HG03159 (cell line): ENCODE results near the gene CLEC1B.
"Not testable (repeated sequence)": the region's sequence is repeated elsewhere in the genome, so short reads cannot be mapped to it uniquely, and the experiment has no call there.

Experiments
- ATAC-seq: cut with Tn5 transposase; IDR thresholded peaks from one replicate; pipeline ENCODE4 v1.9.1; 2021; ENCODE audit warnings: mild to moderate bottlenecking, moderate library complexity; ENCODE audit not compliant: unreplicated experiment

The CLEC1B gene

GRCh38 chr12:9975614-9976013 lies 23.3 kb downstream of the CLEC1B start:
- no peak for ATAC-seq

GRCh38 chr12:9974731-9975130 lies 24.2 kb downstream of the CLEC1B start:
- not testable (repeated sequence) for ATAC-seq

- ATAC-seq = no peak
These were observed 25.0 kb downstream of the CLEC1B start for GRCh38 chr12:9973949-9974348.

DNA sequence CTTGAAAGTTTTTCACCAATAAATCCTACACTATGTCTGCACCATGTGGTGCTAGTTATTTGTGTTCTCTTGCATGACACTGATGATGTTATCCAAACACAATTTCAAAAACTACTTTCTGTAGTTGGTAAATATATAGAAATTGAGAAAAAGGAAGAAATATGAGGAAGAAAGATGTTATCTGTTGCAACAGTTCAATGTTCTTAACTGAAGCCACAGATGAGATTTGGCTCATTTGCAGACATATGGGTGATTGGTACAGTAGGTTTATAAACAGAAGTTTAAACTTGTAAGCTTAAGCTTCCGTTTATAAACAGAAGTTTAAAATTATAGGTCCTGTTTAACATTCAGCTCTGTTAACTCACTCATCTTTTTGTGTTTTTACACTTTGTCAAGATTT lies 27.7 kb downstream of the CLEC1B start, which contains the start of gene CLEC12A:
Gene CLEC12A (plus strand): TSS at position 229 of the 400 bp plus-strand sequence. CDS start 188 bp downstream, outside the sequence.
- no peak for ATAC-seq

GRCh38 chr12:9969673-9970072 lies 29.2 kb downstream of the CLEC1B start:
- ATAC-seq = no peak

GRCh38 chr12:9961901-9962300 lies 37.0 kb downstream of the CLEC1B start:
- ATAC-seq = no peak

DNA sequence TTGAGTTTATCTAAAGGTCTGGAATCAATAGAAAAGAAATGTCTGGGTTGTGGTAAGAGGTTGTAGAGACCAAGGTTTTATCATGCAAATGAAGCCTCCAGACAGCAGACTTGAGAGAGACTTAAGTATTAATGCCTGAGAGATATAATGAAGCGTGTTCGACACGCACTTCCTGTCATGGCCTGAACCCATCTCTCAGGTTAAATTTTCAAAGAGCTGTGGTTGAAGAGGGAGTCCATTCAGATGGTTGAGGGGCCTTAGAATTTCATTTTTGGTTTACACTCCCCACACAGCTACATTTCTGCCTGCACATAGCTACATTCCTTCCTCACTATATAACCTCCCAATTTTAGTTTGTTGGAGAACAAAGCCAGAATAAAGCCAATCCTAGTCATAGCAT lies 37.8 kb downstream of the CLEC1B start:
- ATAC-seq = peak; percentile 73

DNA sequence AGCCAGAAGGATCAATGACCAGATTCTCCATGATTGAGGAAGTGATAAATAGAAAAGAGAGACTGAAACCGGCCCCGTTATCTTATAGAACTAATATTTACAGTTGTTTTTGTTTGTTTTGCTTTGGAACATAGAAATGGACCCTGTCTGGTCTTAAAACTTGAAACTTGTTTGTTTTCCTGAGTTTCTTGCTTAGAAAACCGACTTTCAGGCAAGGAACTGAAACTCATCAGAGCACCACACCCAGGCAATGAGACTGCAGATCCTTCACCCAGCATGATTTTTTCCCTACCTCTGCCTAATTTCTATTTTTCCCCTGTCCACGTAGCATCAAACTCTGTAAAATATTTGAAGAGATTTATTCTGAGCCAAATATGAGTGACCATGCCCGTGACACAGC lies 38.3 kb downstream of the CLEC1B start:
- ATAC-seq = peak; percentile 15

GRCh38 chr12:9957834-9958233 lies 41.1 kb downstream of the CLEC1B start:
- ATAC-seq = no peak

DNA sequence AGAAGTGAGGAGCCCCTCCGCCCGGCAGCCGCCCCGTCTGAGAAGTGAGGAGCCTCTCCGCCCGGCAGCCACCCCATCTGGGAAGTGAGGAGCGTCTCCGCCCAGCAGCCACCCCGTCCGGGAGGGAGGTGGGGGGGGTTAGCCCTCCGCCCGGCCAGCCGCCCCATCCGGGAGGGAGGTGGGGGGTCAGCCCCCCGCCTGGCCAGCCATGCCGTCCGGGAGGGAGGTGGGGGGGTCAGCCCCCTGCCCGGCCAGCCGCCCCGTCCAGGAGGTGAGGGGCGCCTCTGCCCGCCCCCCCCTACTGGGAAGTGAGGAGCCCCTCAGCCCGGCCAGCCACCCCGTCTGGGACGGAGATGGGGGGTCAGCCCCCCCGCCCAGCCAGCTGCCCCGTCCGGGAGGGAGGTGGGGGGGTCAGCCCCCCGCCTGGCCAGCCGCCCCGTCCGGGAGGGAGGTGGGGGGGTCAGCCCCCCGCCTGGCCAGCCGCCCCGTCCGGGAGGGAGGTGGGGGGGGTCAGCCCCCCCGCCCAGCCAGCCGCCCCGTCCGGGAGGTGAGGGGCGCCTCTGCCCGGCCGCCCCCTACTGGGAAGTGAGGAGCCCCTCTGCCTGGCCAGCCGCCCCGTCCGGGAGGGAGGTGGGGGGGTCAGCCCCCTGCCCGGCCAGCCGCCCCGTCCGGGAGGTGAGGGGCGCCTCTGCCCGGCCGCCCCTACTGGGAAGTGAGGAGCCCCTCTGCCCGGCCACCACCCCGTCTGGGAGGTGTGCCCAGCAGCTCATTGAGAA lies 45.8 kb downstream of the CLEC1B start:
- not testable (repeated sequence) for ATAC-seq

- no peak for ATAC-seq
These were observed 47.8 kb downstream of the CLEC1B start for GRCh38 chr12:9951026-9951675.

DNA sequence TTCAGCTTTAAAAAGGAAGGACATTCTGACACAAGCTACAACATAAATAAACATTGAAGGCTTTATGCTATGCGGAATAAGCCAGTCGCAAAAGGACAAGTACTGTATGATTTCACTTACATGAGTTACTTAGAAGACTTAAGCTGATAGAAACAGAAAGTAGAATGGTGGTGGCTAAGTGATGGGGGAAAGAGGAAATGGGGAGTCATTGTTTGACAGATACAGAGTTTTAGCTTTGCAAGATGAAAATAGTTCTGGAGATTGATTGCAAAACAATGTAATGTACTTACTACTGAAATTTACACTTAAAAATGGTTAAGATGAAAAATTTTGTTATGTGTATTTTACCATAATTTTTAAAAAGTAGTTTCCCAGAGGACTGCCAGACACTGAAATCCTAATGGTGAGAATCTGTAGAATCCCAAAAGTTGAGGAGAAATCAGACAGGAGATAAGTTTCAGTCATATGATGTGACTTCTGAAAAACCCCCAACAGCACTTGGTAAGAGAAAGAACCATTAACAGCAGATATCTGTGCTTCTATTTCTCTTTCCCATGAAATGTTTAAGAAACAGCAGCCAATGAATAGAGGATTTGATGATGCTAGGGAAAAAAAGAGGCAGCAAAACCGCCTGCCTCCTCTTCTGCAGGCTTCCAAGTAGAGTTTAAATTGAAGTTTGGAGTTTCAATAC lies 50.2 kb downstream of the CLEC1B start:
- ATAC-seq = peak; percentile 89

DNA sequence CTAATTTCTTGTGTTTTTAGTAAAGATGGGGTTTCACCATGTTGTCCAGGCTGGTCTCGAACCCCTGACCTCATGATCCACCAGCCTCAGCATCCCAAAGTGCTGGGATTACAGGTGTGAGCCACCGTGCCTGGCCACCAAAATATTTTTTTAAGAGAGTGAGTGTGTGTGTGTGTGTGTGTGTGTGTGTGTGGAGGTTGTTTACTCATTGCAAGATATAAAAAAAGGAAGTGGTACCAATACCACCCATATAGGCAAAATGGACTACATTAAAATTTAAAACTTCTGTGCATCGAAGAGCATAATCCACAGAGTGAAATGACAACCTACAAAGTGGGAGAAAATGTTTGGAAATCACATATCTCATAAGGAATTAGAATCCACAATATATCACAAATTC lies 51.2 kb downstream of the CLEC1B start:
- ATAC-seq = no peak

DNA sequence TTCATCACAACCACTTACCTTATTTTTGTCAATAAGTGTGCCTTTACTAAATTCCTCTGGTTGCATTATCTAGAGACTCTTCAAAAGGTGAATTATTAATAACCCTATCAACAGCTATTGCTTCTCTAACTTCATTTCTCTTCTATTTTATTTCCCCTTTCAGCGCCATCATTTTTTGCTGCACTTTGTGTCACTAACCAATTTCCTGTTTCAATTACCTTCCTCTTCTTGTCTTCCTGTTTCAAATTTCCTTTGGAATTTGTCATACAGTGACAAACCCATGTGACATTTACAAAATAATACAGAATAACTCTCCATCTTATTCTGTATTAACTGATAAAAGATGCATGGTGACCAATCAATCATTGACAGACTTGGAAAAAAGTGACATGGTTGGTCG lies 54.5 kb downstream of the CLEC1B start:
- no peak for ATAC-seq

DNA sequence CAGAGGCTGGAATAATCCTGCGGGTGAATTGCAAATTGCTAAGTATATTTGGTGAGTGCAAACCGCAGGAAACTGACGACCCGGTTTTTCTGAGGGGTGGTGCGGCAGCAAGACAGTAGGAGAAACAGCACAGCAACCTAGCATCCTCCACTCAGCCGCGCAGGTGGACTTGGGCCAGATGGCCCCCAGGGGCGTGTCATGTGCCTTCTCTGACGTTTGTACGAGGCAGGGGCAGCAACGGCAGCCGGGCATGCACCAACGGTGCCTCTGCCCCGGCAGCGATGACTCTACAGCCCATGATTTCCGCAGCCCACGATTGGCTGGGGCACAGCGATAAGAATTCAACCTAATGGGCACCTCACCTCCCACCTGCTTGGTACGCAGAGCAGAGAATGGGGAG lies 55.7 kb downstream of the CLEC1B start:
- no peak for ATAC-seq
